Endothelial cell of umbilical vein (primary cell): Measurements from ENCODE around the gene FUBP3. TPM values are rescaled to one million over a fixed set of nuclear protein-coding genes. Genes with fewer than 3 reads are reported as not detected.

Experiments used
- BruUV-seq: library from RNA; stranded (reverse); fragments of 400-500 nt; replicated peaks from 2 replicates; lab custom pipeline; 2021; lab: Mats Ljungman, UMichigan
- CTCF ChIA-PET: fragments of 300-600, 350-600 bp; sonication (Branson Sonifier 250); formaldehyde crosslinking; loops from one replicate; lab custom pipeline; 2021; ENCODE audit warnings: antibody characterized with exemption, inconsistent platforms; lab: Charles Lee
- POLR2A ChIA-PET: fragments of 300-600, 350-600 bp; sonication (Branson Sonifier 250); formaldehyde crosslinking; loops from one replicate; lab custom pipeline; 2021; ENCODE audit warnings: antibody characterized with exemption, inconsistent platforms; lab: Charles Lee
- DNase-seq: peaks from one replicate; pipeline ENCODE4 v3.0.0-alpha.2; 2011; ENCODE audit warnings: low read depth, low spot score
- FAIRE-seq: peaks from 2 replicates; lab custom pipeline; 2011; peaks lifted over from hg19 to GRCh38; lab: Jason Lieb, UNC
- H2AFZ ChIP-seq: 2 replicates; pipeline ENCODE4 v1.6.0; 2012; ENCODE audit warnings: low read depth, low read length, control low read depth, inconsistent platforms
- H3K27ac ChIP-seq: 2 replicates; pipeline ENCODE4 v1.5.1; 2011; ENCODE audit warnings: low read depth, mild to moderate bottlenecking, control low read depth, low read length, moderate library complexity; ENCODE audit not compliant: insufficient read depth
- H3K27me3 ChIP-seq, 2 experiments: 2 replicates each; pipeline versions ENCODE4 v1.6.0 to v1.6.1; 2011; ENCODE audit warnings: low read length in 2 of 2, mixed read lengths in 1 of 2; ENCODE audit not compliant: control insufficient read depth in 2 of 2, insufficient read depth in 2 of 2
- H3K36me3 ChIP-seq, 2 experiments: 2 replicates in 1 of 2; 3 replicates in 1 of 2; pipeline ENCODE4 v1.5.1; 2011; ENCODE audit warnings: low read length in 2 of 2, mild to moderate bottlenecking in 1 of 2, moderate library complexity in 1 of 2; ENCODE audit not compliant: control insufficient read depth in 2 of 2, insufficient read depth in 2 of 2; ENCODE audit errors: extremely low read depth in 1 of 2
- H3K4me1 ChIP-seq: 3 replicates; pipeline ENCODE4 v1.5.1; 2011; ENCODE audit warnings: mild to moderate bottlenecking, low read length; ENCODE audit not compliant: control insufficient read depth, insufficient read depth; ENCODE audit errors: extremely low read depth
- H3K4me2 ChIP-seq: 2 replicates; pipeline ENCODE4 v1.6.1; 2011; ENCODE audit warnings: low read length, control low read depth, mixed read lengths; ENCODE audit not compliant: insufficient read depth
- H3K4me3 ChIP-seq, 3 experiments: fragments of 200-600 bp in 1 of 3; sonication (generic), shearing (Covaris generic) in 1 of 3; replicated peaks in 1 of 3; 2 replicates each; pipeline ENCODE4 v1.5.1; 2011 to 2016; ENCODE audit warnings: control low read depth in 3 of 3, low read length in 3 of 3, mild to moderate bottlenecking in 2 of 3, inconsistent platforms in 1 of 3, low read depth in 1 of 3, moderate library complexity in 1 of 3; ENCODE audit not compliant: insufficient read depth in 1 of 3
- H3K79me2 ChIP-seq: 2 replicates; pipeline ENCODE4 v1.6.0; 2012; ENCODE audit warnings: low read length, inconsistent platforms; ENCODE audit not compliant: control insufficient read depth, insufficient read depth
- H3K9ac ChIP-seq: replicated peaks from 2 replicates; pipeline ENCODE3; 2011; ENCODE audit warnings: low read length, control low read depth; ENCODE audit not compliant: insufficient read depth; ENCODE audit errors: extremely low read depth
- H3K9me1 ChIP-seq: replicated peaks from 3 replicates; pipeline ENCODE4 v1.6.0; 2011; ENCODE audit warnings: mild to moderate bottlenecking, low read length; ENCODE audit not compliant: control insufficient read depth, insufficient read depth; ENCODE audit errors: extremely low read depth
- H3K9me3 ChIP-seq: replicated peaks from 2 replicates; pipeline ENCODE4 v1.5.1; 2012; ENCODE audit warnings: low read length, inconsistent platforms; ENCODE audit not compliant: control insufficient read depth, insufficient read depth
- H4K20me1 ChIP-seq: replicated peaks from 2 replicates; pipeline ENCODE3; 2011; ENCODE audit warnings: mild to moderate bottlenecking, low read length; ENCODE audit not compliant: control insufficient read depth, insufficient read depth; ENCODE audit errors: extremely low read depth
- EZH2 ChIP-seq: IDR thresholded peaks from 2 replicates; pipeline ENCODE4 v1.6.1; 2012; ENCODE audit warnings: borderline replicate concordance, low read depth, mild to moderate bottlenecking, moderate library complexity, low read length, inconsistent platforms; ENCODE audit not compliant: severe bottlenecking
- FOS ChIP-seq: IDR thresholded peaks from 2 replicates; pipeline ENCODE4 v1.6.1; 2011; ENCODE audit warnings: mild to moderate bottlenecking, low read length, moderate library complexity, borderline replicate concordance; ENCODE audit not compliant: insufficient read depth
- GATA2 ChIP-seq: IDR thresholded peaks from 2 replicates; pipeline ENCODE4 v1.7.0; 2011; ENCODE audit warnings: low read depth, mild to moderate bottlenecking, moderate library complexity, mixed read lengths, low read length; ENCODE audit not compliant: insufficient read length, insufficient read depth
- JUN ChIP-seq: IDR thresholded peaks from 2 replicates; pipeline ENCODE4 v1.6.1; 2011; ENCODE audit warnings: borderline replicate concordance, low read depth; ENCODE audit not compliant: insufficient read length, insufficient read depth
- MYC ChIP-seq: IDR thresholded peaks from one replicate; pipeline ENCODE4 v1.6.1; 2011; ENCODE audit warnings: mild to moderate bottlenecking, low read depth, low read length
- POLR2A ChIP-seq: IDR thresholded peaks from 2 replicates; pipeline ENCODE4 v1.6.1; 2012; ENCODE audit warnings: low read depth, mild to moderate bottlenecking, control low read depth, low read length
- POLR2AphosphoS5 ChIP-seq: IDR thresholded peaks from 2 replicates; pipeline ENCODE4 v1.6.1; 2012; ENCODE audit warnings: low read depth, mild to moderate bottlenecking, control low read depth, low read length, moderate library complexity; ENCODE audit not compliant: insufficient read depth
- dilution Hi-C: fragments of 300-500 bp; cut with MboI; formaldehyde crosslinking; loops from one replicate; pipeline ENCODE4 v1.15.0; 2019; ENCODE audit warnings: low sequenced_read_pairs; ENCODE audit not compliant: extremely low pct_ligation_motif_present
- intact Hi-C: fragments of 100-400 bp; cut with micrococcal nuclease; formaldehyde crosslinking; loops from one replicate; pipeline ENCODE4 v1.10.0; 2022
- polyA plus RNA-seq, 4 experiments: library from polyadenylated mRNA; depleted of rRNA in 3 of 4; stranded (reverse) in 3 of 4; unstranded in 1 of 4; fragments of >200 nt; gene quantifications; 2 replicates each; pipeline versions ENCODE4 v1.2.1 to v1.2.3, GENCODE V29; 2011 to 2012; ENCODE audit warnings: missing spikeins in 1 of 4
- total RNA-seq: library from RNA; stranded (reverse); gene quantifications from 2 replicates; pipeline ENCODE4 v1.2.3, GENCODE V29; 2021
- TF ChIP-seq, protein P1 (sequence below), 2 donors: IDR thresholded peaks; 1 replicate in 1 of 2; 2 replicates in 1 of 2; pipeline ENCODE4 v1.5.1; 2011; ENCODE audit warnings: low read length in 2 of 2, mild to moderate bottlenecking in 2 of 2, moderate library complexity in 2 of 2, control low read depth in 1 of 2, inconsistent platforms in 1 of 2, low read depth in 1 of 2; ENCODE audit not compliant: insufficient read depth in 1 of 2; ENCODE audit errors: extremely low read depth in 1 of 2
- TF ChIP-seq, protein P2 (sequence below): IDR thresholded peaks from 2 replicates; pipeline ENCODE4 v1.6.1; 2011; ENCODE audit not compliant: insufficient read depth, insufficient read length

FUBP3 gene
- total and polyA plus RNA-seq, 2 donors (not counting 3 experiments of a cell fraction or from before 2014, with no cell fraction given) = 19.4 to 50.9 TPM

DNA sequence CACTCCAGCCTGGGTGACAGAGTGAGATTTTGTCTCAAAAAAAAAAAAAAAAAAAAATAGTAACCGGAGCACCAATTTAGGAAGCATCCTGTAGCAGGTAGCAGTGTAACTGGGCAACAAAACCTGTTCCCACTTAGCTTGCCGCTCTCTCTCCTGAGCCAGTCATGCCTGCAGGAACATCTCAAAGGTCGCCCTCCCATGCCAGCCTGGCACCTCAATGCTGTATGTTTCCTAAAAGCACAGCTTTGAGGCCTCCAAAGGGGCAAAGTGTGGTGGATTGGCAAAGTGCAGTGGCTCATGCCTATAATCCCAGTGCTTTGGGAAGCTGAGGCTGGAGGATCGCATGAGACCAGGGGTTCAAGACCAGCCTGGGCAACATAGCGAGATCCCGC, 22.3 kb upstream of the FUBP3 start:
- CTCF ChIA-PET = interaction anchor here (1.2 kb wide), 1 partner anchor 127 kb away, joined by 4 read pairs; no protein-coding TSS in a partner anchor
- POLR2A ChIA-PET = no interaction called here
- no peak overlapping the region for H3K4me2 ChIP-seq

More for the DNA sequence above, 22.3 kb upstream of the FUBP3 start:
- no peak overlapping the region for H3K4me3 ChIP-seq
- no peak for FAIRE-seq
- TF ChIP-seq, protein P1, sequence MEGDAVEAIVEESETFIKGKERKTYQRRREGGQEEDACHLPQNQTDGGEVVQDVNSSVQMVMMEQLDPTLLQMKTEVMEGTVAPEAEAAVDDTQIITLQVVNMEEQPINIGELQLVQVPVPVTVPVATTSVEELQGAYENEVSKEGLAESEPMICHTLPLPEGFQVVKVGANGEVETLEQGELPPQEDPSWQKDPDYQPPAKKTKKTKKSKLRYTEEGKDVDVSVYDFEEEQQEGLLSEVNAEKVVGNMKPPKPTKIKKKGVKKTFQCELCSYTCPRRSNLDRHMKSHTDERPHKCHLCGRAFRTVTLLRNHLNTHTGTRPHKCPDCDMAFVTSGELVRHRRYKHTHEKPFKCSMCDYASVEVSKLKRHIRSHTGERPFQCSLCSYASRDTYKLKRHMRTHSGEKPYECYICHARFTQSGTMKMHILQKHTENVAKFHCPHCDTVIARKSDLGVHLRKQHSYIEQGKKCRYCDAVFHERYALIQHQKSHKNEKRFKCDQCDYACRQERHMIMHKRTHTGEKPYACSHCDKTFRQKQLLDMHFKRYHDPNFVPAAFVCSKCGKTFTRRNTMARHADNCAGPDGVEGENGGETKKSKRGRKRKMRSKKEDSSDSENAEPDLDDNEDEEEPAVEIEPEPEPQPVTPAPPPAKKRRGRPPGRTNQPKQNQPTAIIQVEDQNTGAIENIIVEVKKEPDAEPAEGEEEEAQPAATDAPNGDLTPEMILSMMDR (IDR thresholded peaks at IDR 0.05; ENCODE audit: extremely low read depth in 1 of 2, insufficient read depth in 1 of 2, low read depth in 1 of 2, low read length in 2 of 2) = no peak
- no peak for TF ChIP-seq EZH2
- no peak for TF ChIP-seq MYC
- no peak for TF ChIP-seq JUN
- TF ChIP-seq, protein P2, sequence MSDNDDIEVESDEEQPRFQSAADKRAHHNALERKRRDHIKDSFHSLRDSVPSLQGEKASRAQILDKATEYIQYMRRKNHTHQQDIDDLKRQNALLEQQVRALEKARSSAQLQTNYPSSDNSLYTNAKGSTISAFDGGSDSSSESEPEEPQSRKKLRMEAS = no peak
- no peak for TF ChIP-seq POLR2AphosphoS5
- TF ChIP-seq FOS = no peak
- TF ChIP-seq GATA2 = no peak
- no peak for TF ChIP-seq POLR2A
- H3K9ac ChIP-seq = no peak overlapping the region
- intact Hi-C loops = no loop called here
- peaks cover 2 to 3% of the 10 kb centered on the region in 2 experiments for H3K27me3 ChIP-seq
- no peak overlapping the region for H3K27ac ChIP-seq
- H3K4me1 ChIP-seq = no peaks in the 10 kb centered on the region
- H4K20me1 ChIP-seq = no peaks in the 10 kb centered on the region
- no peaks in the 10 kb centered on the region for H3K79me2 ChIP-seq
- dilution Hi-C loops = no loop called here
- BruUV-seq = no TSS peak
- no peaks in the 10 kb centered on the region for H3K9me1 ChIP-seq
- no peaks in the 10 kb centered on the region for H3K36me3 ChIP-seq
- H3K9me3 ChIP-seq = no peaks in the 10 kb centered on the region
- no peak for DNase-seq
- no peak overlapping the region for H2AFZ ChIP-seq
